Measurements from ENCODE around the gene CNGA3.

- TF ChIP-seq CTCF (conservative IDR thresholded peaks at IDR 0.05; ENCODE audit: low read depth in 2 of 2) = no peak
- TF ChIP-seq POLR2AphosphoS5 (IDR thresholded peaks at IDR 0.05; ENCODE audit: low read depth) = no peak
- TF ChIP-seq REST (IDR thresholded peaks at IDR 0.05; ENCODE audit: unreplicated experiment) = no peak
- no peak for TF ChIP-seq EZH2 (IDR thresholded peaks at IDR 0.05; ENCODE audit: low read depth, unreplicated experiment)
- no peak for TF ChIP-seq ETS1 (IDR thresholded peaks at IDR 0.05)
- TF ChIP-seq NANOG (IDR thresholded peaks at IDR 0.05; ENCODE audit: borderline replicate concordance) = no peak
- no peak for TF ChIP-seq EZH2phosphoT487 (IDR thresholded peaks at IDR 0.05; ENCODE audit: unreplicated experiment)
- TF ChIP-seq CREB1 (CRISPR knock-in tag; IDR thresholded peaks at IDR 0.05; ENCODE audit: low read depth) = no peak
- no peak for TF ChIP-seq ZNF331 (CRISPR knock-in tag; IDR thresholded peaks at IDR 0.05; ENCODE audit: low read depth)
- TF ChIP-seq JUNB (IDR thresholded peaks at IDR 0.05; ENCODE audit: unreplicated experiment) = no peak
Measured at GRCh38 chr2:98314251-98314650, 32.0 kb upstream of the CNGA3 start.

Measured in GM23338 (cell line).